Hippocampal formation (tissue), 2 donors: ENCODE data around the gene FZD7.

ENCODE experiments used
- DNase-seq, 2 donors: peaks; one replicate each; lab custom pipeline; 2025; lab: John Stamatoyannopoulos, UW

FZD7 gene

GRCh38 chr2:202069170-202070067 is 35.8 kb downstream of the FZD7 start:
- no peak for DNase-seq

- no peak for DNase-seq
Observed at GRCh38 chr2:202071107-202071506, 37.5 kb downstream of the FZD7 start.

GRCh38 chr2:202072226-202072625 is 38.6 kb downstream of the FZD7 start:
- DNase-seq, result no peak

- DNase-seq, result peak in 1 of 2 donors; percentile 4
Observed at GRCh38 chr2:202072737-202073401, 39.2 kb downstream of the FZD7 start, which contains the start of gene KIAA2012. Gene KIAA2012, plus strand, starts transcription at chr2:202073255. Its CDS starts 373 bp downstream, at chr2:202073628.

GRCh38 chr2:202074324-202074723 is 40.7 kb downstream of the FZD7 start:
- no peak for DNase-seq

- no peak for DNase-seq
Observed at GRCh38 chr2:202079310-202079709, 45.7 kb downstream of the FZD7 start.

GRCh38 chr2:202084265-202084664 is 50.6 kb downstream of the FZD7 start:
- DNase-seq, result no peak
